ENCODE data around the gene HSPBP1. TPM values are rescaled to one million over a fixed set of nuclear protein-coding genes. Genes with fewer than 3 reads are reported as not detected.
"Not testable (repeated sequence)": the region's sequence is repeated elsewhere in the genome, so short reads cannot be mapped to it uniquely, and the experiment has no call there.

HSPBP1 gene
- total RNA-seq, 1 experiment from 2014 or later: 35.0 TPM

- H3K27me3 ChIP-seq (ENCODE audit: low read length): no peaks in the 10 kb centered on the region
- H3K4me2 ChIP-seq (ENCODE audit: low read depth, low read length, poor library complexity, severe bottlenecking): no peak overlapping the region
- no peak overlapping the region for H2AFZ ChIP-seq (ENCODE audit: low read length)
- H3K4me1 ChIP-seq (ENCODE audit: low read length): no peaks in the 10 kb centered on the region
- no peak overlapping the region for H3K27ac ChIP-seq (ENCODE audit: low read length)
- peaks cover 18% of the 10 kb centered on the region for H4K20me1 ChIP-seq (ENCODE audit: insufficient read depth, low read depth, low read length)
- H3K9me2 ChIP-seq (replicated peaks; ENCODE audit: insufficient read depth, low read length): no peaks in the 10 kb centered on the region
- peaks cover 80% of the 10 kb centered on the region for H3K36me3 ChIP-seq (ENCODE audit: insufficient read depth, low read length)
- H3K9me3 ChIP-seq (ENCODE audit: low read length): no peaks in the 10 kb centered on the region; the same call in 1 of the 2 replicates
- no peak for DNase-seq
- H3K4me3 ChIP-seq (ENCODE audit: low read length): no peak overlapping the region
- H3K79me2 ChIP-seq (ENCODE audit: low read length): peaks cover 3% of the 10 kb centered on the region; the same call in 1 of the 2 replicates
- no peak overlapping the region for H3K9ac ChIP-seq (ENCODE audit: low read length)
Observed at GRCh38 chr19:55228015-55228391, 51.9 kb downstream of the HSPBP1 start.

GRCh38 chr19:55227241-55228014, 52.5 kb downstream of the HSPBP1 start:
- peaks cover 80% of the 10 kb centered on the region for H3K36me3 ChIP-seq (ENCODE audit: insufficient read depth, low read length)
- peaks cover 13% of the 10 kb centered on the region for H4K20me1 ChIP-seq (ENCODE audit: insufficient read depth, low read depth, low read length)
- H3K9me3 ChIP-seq (ENCODE audit: low read length): no peaks in the 10 kb centered on the region; the same call in 1 of the 2 replicates
- H3K79me2 ChIP-seq (ENCODE audit: low read length): no peaks in the 10 kb centered on the region
- no peaks in the 10 kb centered on the region for H3K27me3 ChIP-seq (ENCODE audit: low read length)
- H3K4me3 ChIP-seq (ENCODE audit: low read length): no peak overlapping the region
- H3K27ac ChIP-seq (ENCODE audit: low read length): no peak overlapping the region
- no peak for DNase-seq
- no peaks in the 10 kb centered on the region for H3K9me2 ChIP-seq (replicated peaks; ENCODE audit: insufficient read depth, low read length)
- H3K4me1 ChIP-seq (ENCODE audit: low read length): no peaks in the 10 kb centered on the region
- no peak overlapping the region for H3K4me2 ChIP-seq (ENCODE audit: low read depth, low read length, poor library complexity, severe bottlenecking)
- H3K9ac ChIP-seq (ENCODE audit: low read length): no peak overlapping the region
- H2AFZ ChIP-seq (ENCODE audit: low read length): no peak overlapping the region

- H4K20me1 ChIP-seq (ENCODE audit: insufficient read depth, low read depth, low read length): peaks cover 7% of the 10 kb centered on the region; the same call in 1 of the 2 replicates
Observed at GRCh38 chr19:55226788-55227187, 53.1 kb downstream of the HSPBP1 start.

GRCh38 chr19:55226273-55226672, 53.6 kb downstream of the HSPBP1 start:
- Histone ChIP-seq H3K4me2 (ENCODE audit: low read depth, low read length, poor library complexity, severe bottlenecking) (no peak overlapping the region), H3K9me2 (replicated peaks; ENCODE audit: insufficient read depth, low read length) (no peaks in the 10 kb centered on the region), H3K4me1 (ENCODE audit: low read length) (no peaks in the 10 kb centered on the region), H3K27ac (ENCODE audit: low read length) (no peak overlapping the region), H3K79me2 (ENCODE audit: low read length) (no peaks in the 10 kb centered on the region), H3K9me3 (ENCODE audit: low read length) (no peaks in the 10 kb centered on the region; the same call in 1 of the 2 replicates), H3K27me3 (ENCODE audit: low read length) (no peaks in the 10 kb centered on the region), H4K20me1 (ENCODE audit: insufficient read depth, low read depth, low read length) (peaks cover 4% of the 10 kb centered on the region; the same call in 1 of the 2 replicates), H3K36me3 (ENCODE audit: insufficient read depth, low read length) (peaks cover 77% of the 10 kb centered on the region), H3K4me3 (ENCODE audit: low read length) (no peak overlapping the region), H2AFZ (ENCODE audit: low read length) (no peak overlapping the region), H3K9ac (ENCODE audit: low read length) (no peak overlapping the region)
- DNase-seq: no peak

More at GRCh38 chr19:55226788-55227187, 53.1 kb downstream of the HSPBP1 start:
- H3K4me1 ChIP-seq (ENCODE audit: low read length): no peaks in the 10 kb centered on the region
- H3K4me3 ChIP-seq (ENCODE audit: low read length): no peak overlapping the region
- H3K4me2 ChIP-seq (ENCODE audit: low read depth, low read length, poor library complexity, severe bottlenecking): no peak overlapping the region
- H3K36me3 ChIP-seq (ENCODE audit: insufficient read depth, low read length): peaks cover 78% of the 10 kb centered on the region
- H3K27me3 ChIP-seq (ENCODE audit: low read length): no peaks in the 10 kb centered on the region
- no peaks in the 10 kb centered on the region for H3K9me2 ChIP-seq (replicated peaks; ENCODE audit: insufficient read depth, low read length)
- H3K9me3 ChIP-seq (ENCODE audit: low read length): no peaks in the 10 kb centered on the region; the same call in 1 of the 2 replicates
- no peak overlapping the region for H2AFZ ChIP-seq (ENCODE audit: low read length)
- no peak overlapping the region for H3K27ac ChIP-seq (ENCODE audit: low read length)
- no peak for DNase-seq
- no peak overlapping the region for H3K9ac ChIP-seq (ENCODE audit: low read length)
- no peaks in the 10 kb centered on the region for H3K79me2 ChIP-seq (ENCODE audit: low read length)

GRCh38 chr19:55225415-55225958, 54.4 kb downstream of the HSPBP1 start:
- Histone ChIP-seq H4K20me1 (ENCODE audit: insufficient read depth, low read depth, low read length) (peaks cover 3% of the 10 kb centered on the region; the same call in 1 of the 2 replicates), H3K9me2 (replicated peaks; ENCODE audit: insufficient read depth, low read length) (no peaks in the 10 kb centered on the region), H3K4me2 (ENCODE audit: low read depth, low read length, poor library complexity, severe bottlenecking) (no peak overlapping the region), H3K27me3 (ENCODE audit: low read length) (no peaks in the 10 kb centered on the region), H3K36me3 (ENCODE audit: insufficient read depth, low read length) (peaks cover 79% of the 10 kb centered on the region), H3K9ac (ENCODE audit: low read length) (no peak overlapping the region), H2AFZ (ENCODE audit: low read length) (no peak overlapping the region), H3K9me3 (ENCODE audit: low read length) (no peaks in the 10 kb centered on the region; the same call in 1 of the 2 replicates), H3K4me1 (ENCODE audit: low read length) (no peaks in the 10 kb centered on the region), H3K79me2 (ENCODE audit: low read length) (no peaks in the 10 kb centered on the region), H3K27ac (ENCODE audit: low read length) (no peak overlapping the region), H3K4me3 (ENCODE audit: low read length) (no peak overlapping the region)
- DNase-seq: no peak

GRCh38 chr19:55224679-55225414, 55.1 kb downstream of the HSPBP1 start:
- not testable (repeated sequence) for H3K9me2 ChIP-seq (replicated peaks; ENCODE audit: insufficient read depth, low read length); H2AFZ ChIP-seq (ENCODE audit: low read length); H3K4me2 ChIP-seq (ENCODE audit: low read depth, low read length, poor library complexity, severe bottlenecking); H3K79me2 ChIP-seq (ENCODE audit: low read length); H4K20me1 ChIP-seq (ENCODE audit: insufficient read depth, low read depth, low read length); DNase-seq; H3K4me3 ChIP-seq (ENCODE audit: low read length); H3K4me1 ChIP-seq (ENCODE audit: low read length); H3K9ac ChIP-seq (ENCODE audit: low read length); H3K9me3 ChIP-seq (ENCODE audit: low read length); H3K27me3 ChIP-seq (ENCODE audit: low read length); H3K27ac ChIP-seq (ENCODE audit: low read length)
- H3K36me3 ChIP-seq (ENCODE audit: insufficient read depth, low read length): peaks cover 84% of the 10 kb centered on the region

GRCh38 chr19:55224038-55224665, 55.8 kb downstream of the HSPBP1 start:
- Histone ChIP-seq H3K36me3 (ENCODE audit: insufficient read depth, low read length) (peaks cover 79% of the 10 kb centered on the region), H3K9me2 (replicated peaks; ENCODE audit: insufficient read depth, low read length) (no peaks in the 10 kb centered on the region), H3K9ac (ENCODE audit: low read length) (no peak overlapping the region), H3K27ac (ENCODE audit: low read length) (no peak overlapping the region), H4K20me1 (ENCODE audit: insufficient read depth, low read depth, low read length) (peaks cover 9% of the 10 kb centered on the region; the same call in 1 of the 2 replicates), H2AFZ (ENCODE audit: low read length) (no peak overlapping the region), H3K27me3 (ENCODE audit: low read length) (no peaks in the 10 kb centered on the region), H3K4me2 (ENCODE audit: low read depth, low read length, poor library complexity, severe bottlenecking) (no peak overlapping the region), H3K4me1 (ENCODE audit: low read length) (no peaks in the 10 kb centered on the region), H3K79me2 (ENCODE audit: low read length) (no peaks in the 10 kb centered on the region), H3K9me3 (ENCODE audit: low read length) (no peaks in the 10 kb centered on the region; the same call in 1 of the 2 replicates), H3K4me3 (ENCODE audit: low read length) (no peak overlapping the region)
- no peak for DNase-seq
